HCT116 (cell line): ENCODE measurements around the gene RHOXF2. TPM values are rescaled to one million over a fixed set of nuclear protein-coding genes. Genes with fewer than 3 reads are reported as not detected.
"Not testable (repeated sequence)": the region's sequence is repeated elsewhere in the genome, so short reads cannot be mapped to it uniquely, and the experiment has no call there.

ENCODE experiments used
- ATAC-seq: fragments of 200-7000 bp; cut with Tn5 transposase; 2 replicates; pipeline ENCODE4 v1.9.1; 2020; ENCODE audit warnings: mild to moderate bottlenecking, moderate library complexity
- BruUV-seq: library from RNA; stranded (reverse); fragments of 400-500 nt; replicated peaks from 2 replicates; lab custom pipeline; 2021; lab: Mats Ljungman, UMichigan
- CTCF ChIA-PET: fragments of 300-600 bp; sonication (Branson Sonifier 250); formaldehyde crosslinking; loops from one replicate; lab custom pipeline; 2021; ENCODE audit warnings: antibody characterized with exemption; lab: Charles Lee
- POLR2A ChIA-PET: fragments of 300-600, 350-600 bp; sonication (Branson Sonifier 250); formaldehyde crosslinking; loops from one replicate; lab custom pipeline; 2021; ENCODE audit warnings: antibody characterized with exemption; lab: Charles Lee
- RAD21 ChIA-PET, 2 experiments: fragments of 300-600 bp; sonication (Branson Sonifier 250); formaldehyde crosslinking; loops; one replicate each; lab custom pipeline; 2023; ENCODE audit warnings: low total read pairs in 2 of 2; ENCODE audit not compliant: uncharacterized antibody in 2 of 2, unreplicated experiment in 2 of 2, low non-redundant PET in 1 of 2; lab: Charles Lee
- DNase-seq: peaks from one replicate; pipeline ENCODE4 v3.0.0-alpha.2; 2010; ENCODE audit warnings: low read depth, low spot score
- H2AFZ ChIP-seq: fragments of 200-600 bp; shearing (Covaris generic), sonication (generic); 2 replicates; pipeline ENCODE4 v1.6.1; 2017; ENCODE audit warnings: low read depth, mixed run types, mixed read lengths, antibody characterized with exemption, low read length; ENCODE audit not compliant: poor library complexity, severe bottlenecking
- H3K27ac ChIP-seq: 2 replicates; pipeline ENCODE4 v1.5.1; 2012; ENCODE audit warnings: low read depth, low read length
- H3K27me3 ChIP-seq: fragments of 200-600 bp; sonication (generic); 2 replicates; pipeline ENCODE4 v1.6.1; 2016; ENCODE audit warnings: mixed run types, low read length, mixed read lengths; ENCODE audit not compliant: insufficient read depth
- H3K36me3 ChIP-seq, 2 experiments: fragments of 200-500 bp in 1 of 2; fragments of 200-600 bp in 1 of 2; sonication (Bioruptor generic) in 1 of 2; sonication (generic) in 1 of 2; 2 replicates each; pipeline versions ENCODE4 v1.5.1 to v1.6.1; 2014 to 2016; ENCODE audit warnings: low read length in 2 of 2, inconsistent platforms in 1 of 2, mixed read lengths in 1 of 2, mixed run types in 1 of 2; ENCODE audit not compliant: insufficient read depth in 2 of 2, control insufficient read depth in 1 of 2
- H3K4me1 ChIP-seq, 2 experiments: fragments of 200-600 bp in 1 of 2; sonication (generic) in 1 of 2; 2 replicates each; pipeline versions ENCODE4 v1.5.1 to v1.6.1; 2012 to 2017; ENCODE audit warnings: low read length in 2 of 2, inconsistent platforms in 1 of 2, mild to moderate bottlenecking in 1 of 2, mixed read lengths in 1 of 2, mixed run types in 1 of 2, moderate library complexity in 1 of 2; ENCODE audit not compliant: insufficient read depth in 2 of 2, control insufficient read depth in 1 of 2
- H3K4me2 ChIP-seq: fragments of 200-600 bp; sonication (generic); 2 replicates; pipeline ENCODE4 v1.6.1; 2017; ENCODE audit warnings: mixed run types, low read length, mixed read lengths
- H3K4me3 ChIP-seq, 2 experiments: fragments of 200-600 bp in 1 of 2; sonication (generic) in 1 of 2; replicated peaks in 1 of 2; 2 replicates each; pipeline ENCODE4 v1.5.1; 2011 to 2016; ENCODE audit warnings: low read length in 2 of 2, control low read depth in 1 of 2, low read depth in 1 of 2, mild to moderate bottlenecking in 1 of 2, mixed read lengths in 1 of 2, mixed run types in 1 of 2
- H3K79me2 ChIP-seq: fragments of 200-600 bp; sonication (generic); 2 replicates; pipeline ENCODE4 v1.6.1; 2017; ENCODE audit warnings: mild to moderate bottlenecking, mixed run types, low read length, moderate library complexity, mixed read lengths; ENCODE audit not compliant: insufficient read depth
- H3K9ac ChIP-seq: fragments of 200-600 bp; sonication (generic); 2 replicates; pipeline ENCODE4 v1.6.1; 2016; ENCODE audit warnings: low read length, mixed read lengths
- H3K9me2 ChIP-seq: fragments of 200-600 bp; sonication (generic), shearing (Covaris generic); 2 replicates; pipeline ENCODE4 v1.6.1; 2017; ENCODE audit warnings: mixed run types, mild to moderate bottlenecking, moderate library complexity; ENCODE audit not compliant: insufficient read depth
- H3K9me3 ChIP-seq, 2 experiments: fragments of 200-500 bp in 1 of 2; fragments of 200-600 bp in 1 of 2; sonication (Bioruptor generic) in 1 of 2; sonication (generic) in 1 of 2; 2 replicates each; pipeline ENCODE4 v1.6.1; 2014 to 2017; ENCODE audit warnings: low read length in 2 of 2, mixed read lengths in 2 of 2, inconsistent platforms in 1 of 2, low read depth in 1 of 2, mild to moderate bottlenecking in 1 of 2, mixed run types in 1 of 2, moderate library complexity in 1 of 2; ENCODE audit not compliant: control insufficient read depth in 1 of 2, insufficient read depth in 1 of 2
- H4K20me1 ChIP-seq: fragments of 200-600 bp; sonication (generic), shearing (Covaris generic); 2 replicates; pipeline ENCODE4 v1.6.1; 2017; ENCODE audit warnings: mixed run types, mild to moderate bottlenecking, moderate library complexity; ENCODE audit not compliant: insufficient read depth
- EZH2 ChIP-seq: fragments of 200-600 bp; sonication (generic); IDR thresholded peaks from 2 replicates; pipeline ENCODE4 v1.6.1; 2017; ENCODE audit warnings: antibody characterized with exemption, mixed run types
- EZH2phosphoT487 ChIP-seq: fragments of 200-600 bp; IDR thresholded peaks from 2 replicates; pipeline ENCODE4 v1.6.1; 2018; ENCODE audit warnings: antibody characterized with exemption, borderline replicate concordance
- FOSL1 ChIP-seq: IDR thresholded peaks from 2 replicates; pipeline ENCODE4 v1.6.1; 2012; ENCODE audit warnings: low read depth
- POLR2A ChIP-seq: IDR thresholded peaks from 2 replicates; pipeline ENCODE4 v1.7.0; 2011; ENCODE audit warnings: borderline replicate concordance; ENCODE audit not compliant: insufficient read depth, insufficient read length; ENCODE audit errors: extremely low read depth
- POLR2AphosphoS5 ChIP-seq: IDR thresholded peaks from 2 replicates; pipeline ENCODE4 v1.6.1; 2011; ENCODE audit warnings: mild to moderate bottlenecking, low read depth, low read length, moderate library complexity
- SIN3A ChIP-seq: IDR thresholded peaks from 2 replicates; pipeline ENCODE4 v1.6.1; 2012; ENCODE audit warnings: low read depth
- SP1 ChIP-seq: IDR thresholded peaks from 2 replicates; pipeline ENCODE4 v1.6.1; 2012; ENCODE audit warnings: low read depth
- SRF ChIP-seq: IDR thresholded peaks from 2 replicates; pipeline ENCODE4 v1.6.1; 2012; ENCODE audit warnings: low read depth
- TCF7L2 ChIP-seq: IDR thresholded peaks from 2 replicates; pipeline ENCODE4 v1.7.0; 2011; ENCODE audit warnings: borderline replicate concordance, inconsistent platforms; ENCODE audit not compliant: insufficient read depth, insufficient read length; ENCODE audit errors: extremely low read depth
- YY1 ChIP-seq: IDR thresholded peaks from 2 replicates; pipeline ENCODE4 v1.6.1; 2011; ENCODE audit warnings: low read length, low read depth, moderate library complexity, mild to moderate bottlenecking; ENCODE audit not compliant: insufficient replicate concordance; ENCODE audit errors: extremely low read depth
- ZFX ChIP-seq: fragments of 450-650 bp; IDR thresholded peaks from 2 replicates; pipeline ENCODE4 v1.6.1; 2017
- intact Hi-C: fragments of 100-400 bp; cut with micrococcal nuclease; formaldehyde crosslinking; loops from 2 replicates; pipeline ENCODE4 v1.10.0; 2022
- total RNA-seq: library from RNA; stranded (reverse); gene quantifications from one replicate; pipeline ENCODE4 v1.2.1, GENCODE V29; 2021; ENCODE audit not compliant: unreplicated experiment
- TF ChIP-seq, protein P1 (sequence below): IDR thresholded peaks from 2 replicates; pipeline ENCODE4 v1.6.1; 2012
- TF ChIP-seq, protein P2 (sequence below): IDR thresholded peaks from 2 replicates; pipeline ENCODE4 v1.6.1; 2011; ENCODE audit warnings: mild to moderate bottlenecking, low read length, moderate library complexity; ENCODE audit not compliant: insufficient replicate concordance; ENCODE audit errors: extremely low read depth

Gene RHOXF2
- total RNA-seq, 1 experiment from 2014 or later = 0.12 TPM

DNA sequence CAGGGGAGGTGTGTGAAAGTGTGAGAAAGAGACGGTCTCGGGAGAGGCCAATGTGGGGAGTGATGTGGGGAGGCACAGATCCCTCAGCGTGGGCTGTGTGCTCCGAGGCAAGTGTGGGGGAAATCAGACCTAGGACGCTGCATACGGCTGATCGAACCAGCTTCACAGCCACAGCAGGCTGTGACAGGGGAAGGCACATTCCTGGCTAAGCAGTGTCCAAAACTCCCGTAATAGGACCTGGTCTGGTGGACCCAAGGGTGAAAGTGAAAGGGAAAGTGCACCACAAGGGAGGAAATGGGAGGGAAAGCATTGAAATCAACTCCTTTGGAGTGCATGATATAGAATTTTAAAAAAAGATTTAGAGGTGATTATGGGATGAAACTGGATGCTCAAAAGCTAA is 10.9 kb upstream of the RHOXF2 start:
- ChIA-PET POLR2A (no interaction called here), CTCF (no interaction called here), RAD21 (no interaction called here)
- no peak for TF ChIP-seq SRF
- no peak for TF ChIP-seq POLR2A
- TF ChIP-seq FOSL1 = no peak
- no peak for TF ChIP-seq EZH2
- no peak for TF ChIP-seq SP1
- TF ChIP-seq POLR2AphosphoS5 = no peak
- TF ChIP-seq TCF7L2 = no peak
- TF ChIP-seq EZH2phosphoT487 = no peak
- no peak for TF ChIP-seq YY1
- TF ChIP-seq, protein P1, sequence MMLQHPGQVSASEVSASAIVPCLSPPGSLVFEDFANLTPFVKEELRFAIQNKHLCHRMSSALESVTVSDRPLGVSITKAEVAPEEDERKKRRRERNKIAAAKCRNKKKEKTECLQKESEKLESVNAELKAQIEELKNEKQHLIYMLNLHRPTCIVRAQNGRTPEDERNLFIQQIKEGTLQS = no peak
- TF ChIP-seq, protein P2, sequence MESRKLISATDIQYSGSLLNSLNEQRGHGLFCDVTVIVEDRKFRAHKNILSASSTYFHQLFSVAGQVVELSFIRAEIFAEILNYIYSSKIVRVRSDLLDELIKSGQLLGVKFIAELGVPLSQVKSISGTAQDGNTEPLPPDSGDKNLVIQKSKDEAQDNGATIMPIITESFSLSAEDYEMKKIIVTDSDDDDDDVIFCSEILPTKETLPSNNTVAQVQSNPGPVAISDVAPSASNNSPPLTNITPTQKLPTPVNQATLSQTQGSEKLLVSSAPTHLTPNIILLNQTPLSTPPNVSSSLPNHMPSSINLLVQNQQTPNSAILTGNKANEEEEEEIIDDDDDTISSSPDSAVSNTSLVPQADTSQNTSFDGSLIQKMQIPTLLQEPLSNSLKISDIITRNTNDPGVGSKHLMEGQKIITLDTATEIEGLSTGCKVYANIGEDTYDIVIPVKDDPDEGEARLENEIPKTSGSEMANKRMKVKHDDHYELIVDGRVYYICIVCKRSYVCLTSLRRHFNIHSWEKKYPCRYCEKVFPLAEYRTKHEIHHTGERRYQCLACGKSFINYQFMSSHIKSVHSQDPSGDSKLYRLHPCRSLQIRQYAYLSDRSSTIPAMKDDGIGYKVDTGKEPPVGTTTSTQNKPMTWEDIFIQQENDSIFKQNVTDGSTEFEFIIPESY = no peak
- no peak for TF ChIP-seq SIN3A
- no peak for TF ChIP-seq ZFX
- DNase-seq = no peak
- no peaks in the 10 kb centered on the region for H4K20me1 ChIP-seq
- no peaks in the 10 kb centered on the region for H3K27me3 ChIP-seq
- BruUV-seq = no TSS peak
- H3K9me2 ChIP-seq = no peaks in the 10 kb centered on the region
- peaks cover 4 to 6% of the 10 kb centered on the region in 2 experiments; a peak in 3 of 4 replicates for H3K4me1 ChIP-seq
- H3K79me2 ChIP-seq = no peaks in the 10 kb centered on the region
- H3K36me3 ChIP-seq = no peaks in the 10 kb centered on the region
- H3K4me2 ChIP-seq = no peak overlapping the region
- no peak overlapping the region for H3K4me3 ChIP-seq
- ATAC-seq = no peak
- H3K9me3 ChIP-seq = no peaks in the 10 kb centered on the region
- no peak overlapping the region for H3K27ac ChIP-seq
- intact Hi-C loops = no loop called here
- H3K9ac ChIP-seq = no peak overlapping the region
- H2AFZ ChIP-seq = no peak overlapping the region

GRCh38 chrX:120150109-120150744 is 8.2 kb upstream of the RHOXF2 start:
- H3K9me2 ChIP-seq, RAD21 ChIA-PET, H3K79me2 ChIP-seq, H3K9me3 ChIP-seq, H3K27ac ChIP-seq, POLR2A ChIA-PET, H3K36me3 ChIP-seq, intact Hi-C loops, H3K4me2 ChIP-seq, DNase-seq, H3K4me3 ChIP-seq, CTCF ChIA-PET, H4K20me1 ChIP-seq, BruUV-seq, H3K27me3 ChIP-seq, H2AFZ ChIP-seq, H3K4me1 ChIP-seq, H3K9ac ChIP-seq: not testable (repeated sequence)
- peak; percentile 83 for ATAC-seq

DNA sequence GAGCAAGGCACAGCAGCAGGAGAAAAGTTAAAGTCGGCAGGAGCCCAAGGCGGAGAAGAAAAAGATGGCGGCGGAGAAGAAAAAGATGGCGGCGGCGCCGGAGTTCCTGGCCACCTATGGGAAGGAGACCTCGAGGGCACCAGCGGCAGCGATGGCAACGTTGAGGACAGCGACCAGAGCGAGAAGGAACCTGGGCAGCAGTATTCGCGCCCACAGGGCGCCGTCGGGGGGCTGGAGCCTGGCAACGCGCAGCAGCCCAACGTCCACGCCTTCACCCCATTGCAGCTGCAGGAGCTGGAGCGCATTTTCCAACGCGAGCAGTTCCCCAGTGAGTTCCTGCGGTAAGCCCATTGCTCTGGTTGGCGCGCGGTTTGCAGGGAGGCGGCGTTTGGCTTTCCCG is 673 bp downstream of the RHOXF2 start:
- BruUV-seq, intact Hi-C loops, DNase-seq, H3K36me3 ChIP-seq, H3K9ac ChIP-seq, H3K79me2 ChIP-seq, H3K9me2 ChIP-seq, H2AFZ ChIP-seq, RAD21 ChIA-PET, H3K4me2 ChIP-seq, POLR2A ChIA-PET, H3K4me3 ChIP-seq, ATAC-seq, H4K20me1 ChIP-seq, H3K27ac ChIP-seq, CTCF ChIA-PET, H3K27me3 ChIP-seq, H3K9me3 ChIP-seq, H3K4me1 ChIP-seq: not testable (repeated sequence)
